ENCODE measurements around the gene SEMA3E.
"Not testable (repeated sequence)": the region's sequence is repeated elsewhere in the genome, so short reads cannot be mapped to it uniquely, and the experiment has no call there.

Gene SEMA3E

GRCh38 chr7:83559887-83560286 is 89.1 kb downstream of the SEMA3E start:
- Histone ChIP-seq H3K4me3 (replicated peaks; ENCODE audit: insufficient read depth, low read length) (no peak overlapping the region), H3K27me3 (ENCODE audit: insufficient read depth, poor library complexity, severe bottlenecking) (no peaks in the 10 kb centered on the region), H3K27ac (replicated peaks) (no peak overlapping the region)
- no peak for DNase-seq (ENCODE audit: low read depth in 1 of 2, low spot score in 1 of 2)
- TF ChIP-seq SPI1 (IDR thresholded peaks at IDR 0.05; ENCODE audit: borderline replicate concordance, low read depth) (no peak), GABPA (IDR thresholded peaks at IDR 0.05; ENCODE audit: low read depth) (no peak), POLR2AphosphoS5 (IDR thresholded peaks at IDR 0.05; ENCODE audit: low read depth) (no peak), CTCF (IDR thresholded peaks at IDR 0.05; ENCODE audit: insufficient read depth, low read length) (no peak), REST (IDR thresholded peaks at IDR 0.05; ENCODE audit: insufficient replicate concordance, low read depth) (no peak)

GRCh38 chr7:83552556-83552955 is 96.4 kb downstream of the SEMA3E start:
- not testable (repeated sequence) for H3K4me3 ChIP-seq (replicated peaks; ENCODE audit: insufficient read depth, low read length); H3K27ac ChIP-seq (replicated peaks); H3K27me3 ChIP-seq (ENCODE audit: insufficient read depth, poor library complexity, severe bottlenecking)
- DNase-seq (ENCODE audit: low read depth in 1 of 2, low spot score in 1 of 2): peak in 1 of 2 experiments; percentile 14

GRCh38 chr7:83550100-83550499 is 98.8 kb downstream of the SEMA3E start:
- TF ChIP-seq REST (IDR thresholded peaks at IDR 0.05; ENCODE audit: insufficient replicate concordance, low read depth): no peak
- TF ChIP-seq SPI1 (IDR thresholded peaks at IDR 0.05; ENCODE audit: borderline replicate concordance, low read depth): no peak
- no peak for TF ChIP-seq GABPA (IDR thresholded peaks at IDR 0.05; ENCODE audit: low read depth)
- no peak for TF ChIP-seq CTCF (IDR thresholded peaks at IDR 0.05; ENCODE audit: insufficient read depth, low read length)
- no peak for TF ChIP-seq POLR2AphosphoS5 (IDR thresholded peaks at IDR 0.05; ENCODE audit: low read depth)
- no peak for DNase-seq (ENCODE audit: low read depth in 1 of 2, low spot score in 1 of 2)
- H3K27me3 ChIP-seq (ENCODE audit: insufficient read depth, poor library complexity, severe bottlenecking): no peaks in the 10 kb centered on the region

GRCh38 chr7:83548250-83548649 is 100.7 kb downstream of the SEMA3E start:
- Histone ChIP-seq H3K27ac (replicated peaks) (no peak overlapping the region), H3K27me3 (ENCODE audit: insufficient read depth, poor library complexity, severe bottlenecking) (no peaks in the 10 kb centered on the region), H3K4me3 (replicated peaks; ENCODE audit: insufficient read depth, low read length) (no peak overlapping the region)
- no peak for DNase-seq (ENCODE audit: low read depth in 1 of 2, low spot score in 1 of 2)
- TF ChIP-seq SPI1 (IDR thresholded peaks at IDR 0.05; ENCODE audit: borderline replicate concordance, low read depth): no peak
- no peak for TF ChIP-seq GABPA (IDR thresholded peaks at IDR 0.05; ENCODE audit: low read depth)
- no peak for TF ChIP-seq POLR2AphosphoS5 (IDR thresholded peaks at IDR 0.05; ENCODE audit: low read depth)
- no peak for TF ChIP-seq REST (IDR thresholded peaks at IDR 0.05; ENCODE audit: insufficient replicate concordance, low read depth)
- no peak for TF ChIP-seq CTCF (IDR thresholded peaks at IDR 0.05; ENCODE audit: insufficient read depth, low read length)

More at GRCh38 chr7:83550100-83550499, 98.8 kb downstream of the SEMA3E start:
- Histone ChIP-seq H3K4me3 (replicated peaks; ENCODE audit: insufficient read depth, low read length) (no peak overlapping the region), H3K27ac (replicated peaks) (no peak overlapping the region)
